AG04450 (cell line): ENCODE results near the gene ITGA11. TPM values are rescaled to one million over a fixed set of nuclear protein-coding genes. Genes with fewer than 3 reads are reported as not detected.
A peak's percentile ranks its signal among the peaks of the same experiment; 100 is the strongest.

Source experiments
- CTCF ChIA-PET: fragments of 300-600, 350-600 bp; formaldehyde crosslinking; extraction: SDS; loops from one replicate; lab custom pipeline; 2022; ENCODE audit warnings: antibody characterized with exemption, inconsistent platforms; lab: Charles Lee
- POLR2A ChIA-PET: fragments of 350-600 bp; formaldehyde crosslinking; extraction: SDS; loops from one replicate; lab custom pipeline; 2021; ENCODE audit warnings: antibody characterized with exemption, inconsistent platforms; lab: Yijun Ruan, JAX
- DNase-seq: peaks from one replicate; pipeline ENCODE4 v3.0.0-alpha.2; 2011; ENCODE audit warnings: low read depth, low spot score
- H3K27ac ChIP-seq: one replicate; pipeline ENCODE4 v1.5.1; 2012; ENCODE audit warnings: low read depth, low read length, control low read depth
- H3K27me3 ChIP-seq: one replicate; pipeline ENCODE4 v1.6.0; 2012; ENCODE audit warnings: low read length; ENCODE audit not compliant: control insufficient read depth, insufficient read depth
- H3K4me3 ChIP-seq: 2 replicates; pipeline ENCODE4 v1.5.1; 2011; ENCODE audit warnings: mild to moderate bottlenecking, low read depth, low read length, control low read depth
- H3K9me3 ChIP-seq: 2 replicates; pipeline ENCODE4 v1.5.1; 2012; ENCODE audit warnings: low read length; ENCODE audit not compliant: control insufficient read depth, insufficient read depth
- polyA plus RNA-seq: library from polyadenylated mRNA; depleted of rRNA; stranded (reverse); fragments of >200 nt; gene quantifications from 2 replicates; pipeline ENCODE4 v1.2.3, GENCODE V29; 2011
- TF ChIP-seq, protein P1 (sequence below): IDR thresholded peaks from 2 replicates; pipeline ENCODE4 v1.5.1; 2011; ENCODE audit warnings: low read depth, low read length, control low read depth, inconsistent platforms

Gene ITGA11
- polyA plus RNA-seq, 1 experiment = 24.0 TPM

DNA sequence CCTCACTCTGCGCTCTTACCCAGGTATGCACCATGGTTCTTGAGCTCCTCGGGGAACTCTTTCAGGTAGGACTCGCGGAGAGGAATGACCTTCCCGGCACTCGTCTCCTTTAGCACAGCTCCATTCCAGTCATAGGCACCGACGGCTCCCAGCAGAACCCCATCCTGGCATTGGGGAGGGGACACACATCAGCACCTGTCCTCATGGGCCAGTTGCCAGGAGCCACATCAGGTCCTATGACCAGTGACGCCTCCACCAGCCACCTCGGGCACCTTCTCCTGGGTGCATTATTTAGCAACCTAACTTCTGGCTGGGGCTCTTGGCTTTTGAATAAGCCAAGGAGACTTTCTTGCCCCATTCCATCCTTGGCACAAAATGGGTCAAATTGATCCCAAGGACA is 92.5 kb downstream of the ITGA11 start:
- Histone ChIP-seq H3K9me3 (peaks cover 4% of the 10 kb centered on the region; the same call in 1 of the 2 replicates), H3K27ac (no peak overlapping the region), H3K27me3 (no peaks in the 10 kb centered on the region), H3K4me3 (no peak overlapping the region)
- ChIA-PET CTCF (no interaction called here), POLR2A (no interaction called here)
- no peak for DNase-seq
- TF ChIP-seq, protein P1, sequence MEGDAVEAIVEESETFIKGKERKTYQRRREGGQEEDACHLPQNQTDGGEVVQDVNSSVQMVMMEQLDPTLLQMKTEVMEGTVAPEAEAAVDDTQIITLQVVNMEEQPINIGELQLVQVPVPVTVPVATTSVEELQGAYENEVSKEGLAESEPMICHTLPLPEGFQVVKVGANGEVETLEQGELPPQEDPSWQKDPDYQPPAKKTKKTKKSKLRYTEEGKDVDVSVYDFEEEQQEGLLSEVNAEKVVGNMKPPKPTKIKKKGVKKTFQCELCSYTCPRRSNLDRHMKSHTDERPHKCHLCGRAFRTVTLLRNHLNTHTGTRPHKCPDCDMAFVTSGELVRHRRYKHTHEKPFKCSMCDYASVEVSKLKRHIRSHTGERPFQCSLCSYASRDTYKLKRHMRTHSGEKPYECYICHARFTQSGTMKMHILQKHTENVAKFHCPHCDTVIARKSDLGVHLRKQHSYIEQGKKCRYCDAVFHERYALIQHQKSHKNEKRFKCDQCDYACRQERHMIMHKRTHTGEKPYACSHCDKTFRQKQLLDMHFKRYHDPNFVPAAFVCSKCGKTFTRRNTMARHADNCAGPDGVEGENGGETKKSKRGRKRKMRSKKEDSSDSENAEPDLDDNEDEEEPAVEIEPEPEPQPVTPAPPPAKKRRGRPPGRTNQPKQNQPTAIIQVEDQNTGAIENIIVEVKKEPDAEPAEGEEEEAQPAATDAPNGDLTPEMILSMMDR = no peak

DNA sequence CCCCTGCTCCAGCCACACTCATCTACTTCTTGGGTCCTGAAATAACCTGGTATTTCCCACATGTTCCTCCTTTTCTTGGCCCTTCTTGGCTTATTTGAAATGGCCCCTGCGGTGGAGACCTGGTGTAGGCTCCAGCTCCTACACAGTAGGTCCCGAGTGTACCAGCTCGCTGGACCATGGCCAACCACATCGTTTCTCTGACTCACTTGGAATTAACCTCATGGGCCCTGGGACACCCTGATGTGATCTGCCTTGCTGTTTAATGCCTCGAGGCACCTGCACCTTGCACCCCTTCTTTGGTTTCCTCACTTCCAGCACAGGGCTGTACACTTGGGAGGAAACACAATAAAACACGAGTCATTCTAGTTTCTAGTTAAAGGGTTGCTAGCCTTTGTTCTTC is 94.1 kb downstream of the ITGA11 start:
- TF ChIP-seq, protein P1 = no peak
- ChIA-PET CTCF (interaction anchor here (0.7 kb wide), 1 partner anchor 588 kb away, joined by 9 read pairs; no protein-coding TSS in a partner anchor), POLR2A (no interaction called here)
- Histone ChIP-seq H3K27me3 (no peaks in the 10 kb centered on the region), H3K4me3 (no peak overlapping the region), H3K27ac (no peak overlapping the region), H3K9me3 (peaks cover 4% of the 10 kb centered on the region; the same call in 1 of the 2 replicates)
- no peak for DNase-seq

GRCh38 chr15:68336516-68336915 is 95.4 kb downstream of the ITGA11 start:
- no peaks in the 10 kb centered on the region for H3K27me3 ChIP-seq
- H3K9me3 ChIP-seq = peaks cover 4% of the 10 kb centered on the region; the same call in 1 of the 2 replicates
- TF ChIP-seq, protein P1 = no peak
- no peak overlapping the region for H3K27ac ChIP-seq
- POLR2A ChIA-PET = interaction anchor here (0.5 kb wide), 1 partner anchor 584 kb away, joined by 7 read pairs; no protein-coding TSS in a partner anchor
- CTCF ChIA-PET = interaction anchor here (0.6 kb wide), 1 partner anchor 32 kb away, joined by 3 read pairs; no protein-coding TSS in a partner anchor
- no peak for DNase-seq
- no peak overlapping the region for H3K4me3 ChIP-seq

DNA sequence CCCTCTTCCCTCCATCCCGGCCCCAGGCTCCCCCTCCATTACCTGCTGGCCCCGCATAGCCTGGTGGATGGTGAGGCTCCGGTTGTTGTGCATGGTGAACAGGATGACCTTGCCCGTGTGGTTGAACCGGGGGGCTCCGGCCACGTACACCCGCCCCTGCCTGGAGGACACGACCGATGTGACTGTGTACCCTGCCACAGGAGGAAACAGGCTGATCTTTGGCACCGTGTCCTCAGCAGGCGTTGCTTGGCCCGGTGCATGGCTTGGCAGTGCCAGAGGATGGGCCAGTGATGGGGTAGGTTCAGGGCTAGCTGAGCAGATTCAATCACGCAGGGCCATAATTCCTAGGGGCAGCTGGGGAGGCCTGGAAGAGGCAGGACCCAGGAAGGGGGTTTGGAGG is 96.3 kb downstream of the ITGA11 start:
- ChIA-PET CTCF (no interaction called here), POLR2A (no interaction called here)
- H3K4me3 ChIP-seq = no peak overlapping the region
- TF ChIP-seq, protein P1 = no peak
- H3K9me3 ChIP-seq = peaks cover 4% of the 10 kb centered on the region; the same call in 1 of the 2 replicates
- H3K27me3 ChIP-seq = no peaks in the 10 kb centered on the region
- H3K27ac ChIP-seq = no peak overlapping the region
- DNase-seq = no peak

DNA sequence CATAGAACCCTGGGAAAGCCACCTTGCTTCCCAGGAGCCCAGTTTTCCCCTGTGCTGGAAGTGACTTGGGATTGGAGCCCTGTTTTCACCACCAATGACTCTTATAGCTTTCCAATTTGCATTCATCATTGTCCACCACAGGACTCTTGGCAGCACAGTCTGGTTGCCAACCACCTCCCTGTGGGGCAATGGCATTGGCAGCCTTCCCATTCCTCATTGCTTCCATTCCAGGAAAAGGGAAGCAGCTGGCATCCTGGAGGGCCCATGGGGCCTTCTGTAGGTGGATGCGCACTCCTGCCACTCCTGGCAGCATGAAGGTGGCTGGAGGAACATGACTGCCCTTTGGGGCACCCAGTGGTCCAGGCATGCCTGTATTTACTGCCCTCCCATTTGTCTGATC is 96.7 kb downstream of the ITGA11 start:
- DNase-seq = no peak
- POLR2A ChIA-PET = interaction anchor here (0.9 to 1.3 kb wide), 2 partner anchors 10 to 17 kb away, joined by 3 to 4 read pairs; no protein-coding TSS in a partner anchor
- CTCF ChIA-PET = interaction anchor here (0.9 to 1.4 kb wide), 3 partner anchors 29 to 339 kb away, joined by 3 to 4 read pairs (median 3); no protein-coding TSS in a partner anchor

More for the DNA sequence above, 96.7 kb downstream of the ITGA11 start:
- Histone ChIP-seq H3K27me3 (no peaks in the 10 kb centered on the region), H3K4me3 (no peak overlapping the region), H3K27ac (peak overlapping the region; percentile 11), H3K9me3 (peaks cover 4% of the 10 kb centered on the region; the same call in 1 of the 2 replicates)
- TF ChIP-seq, protein P1 = no peak
